Activated B cell treated with CpG ODN at 0.5 μM for 24 hours (primary cell): ENCODE measurements around the gene POR. TPM values are rescaled to one million over a fixed set of nuclear protein-coding genes. Genes with fewer than 3 reads are reported as not detected.
A peak's percentile ranks its signal among the peaks of the same experiment; 100 is the strongest.
"Not testable (repeated sequence)": the region's sequence is repeated elsewhere in the genome, so short reads cannot be mapped to it uniquely, and the experiment has no call there.

Experiments
- ATAC-seq: fragments of 200-7000 bp; cut with Tn5 transposase; one replicate; pipeline ENCODE4 v1.10.0; 2021; ENCODE audit warnings: low read depth, mild to moderate bottlenecking, moderate library complexity
- CTCF ChIA-PET: fragments of 350-600 bp; sonication (Branson Sonifier 250); formaldehyde crosslinking; loops from one replicate; lab custom pipeline; 2021; ENCODE audit warnings: antibody characterized with exemption; lab: Charles Lee
- POLR2A ChIA-PET: fragments of 350-600 bp; sonication (Branson Sonifier 250); formaldehyde crosslinking; loops from one replicate; lab custom pipeline; 2021; ENCODE audit warnings: antibody characterized with exemption; lab: Charles Lee
- DNase-seq: peaks from one replicate; pipeline ENCODE4 v3.0.0; 2022
- H3K27ac Mint-ChIP-seq: one replicate; pipeline ENCODE4 v1.8.0; 2020; ENCODE audit warnings: mixed read lengths
- H3K27me3 Mint-ChIP-seq: one replicate; pipeline ENCODE4 v1.8.0; 2021; ENCODE audit warnings: mixed read lengths
- H3K36me3 Mint-ChIP-seq: one replicate; pipeline ENCODE4 v1.8.0; 2021; ENCODE audit warnings: low read depth, mixed read lengths
- H3K4me1 Mint-ChIP-seq: one replicate; pipeline ENCODE4 v1.8.0; 2021; ENCODE audit warnings: mixed read lengths
- H3K4me3 Mint-ChIP-seq: one replicate; pipeline ENCODE4 v1.8.0; 2020; ENCODE audit warnings: mild to moderate bottlenecking, mixed read lengths
- H3K9me3 Mint-ChIP-seq: one replicate; pipeline ENCODE4 v1.8.0; 2020; ENCODE audit warnings: mixed read lengths
- CTCF ChIP-seq: fragments of 200-600 bp; IDR thresholded peaks from one replicate; pipeline ENCODE4 v1.8.0; 2022; ENCODE audit warnings: antibody characterized with exemption, mild to moderate bottlenecking
- intact Hi-C: fragments of 100-400 bp; cut with micrococcal nuclease; formaldehyde crosslinking; loops from one replicate; pipeline ENCODE4 v1.15.1; 2024
- total RNA-seq: library from RNA; stranded (reverse); gene quantifications from 2 replicates; pipeline ENCODE4 v1.2.3, GENCODE V29; 2022

POR gene
- total RNA-seq, 1 donor from 2014 or later, result 63.5 TPM

- POLR2A ChIA-PET, result no interaction called here
- no peak overlapping the region for H3K27ac Mint-ChIP-seq
- intact Hi-C loops, result no loop called here
- H3K27me3 Mint-ChIP-seq, result no peaks in the 10 kb centered on the region
- H3K4me3 Mint-ChIP-seq, result no peak overlapping the region
- H3K9me3 Mint-ChIP-seq, result no peaks in the 10 kb centered on the region
- no peak for TF ChIP-seq CTCF
- CTCF ChIA-PET, result no interaction called here
- H3K4me1 Mint-ChIP-seq, result peaks cover 18% of the 10 kb centered on the region
- no peak for DNase-seq
- no peak for ATAC-seq
- peaks cover 44% of the 10 kb centered on the region for H3K36me3 Mint-ChIP-seq
Measured at GRCh38 chr7:76016191-76016947, 101.4 kb downstream of the POR start.

- intact Hi-C loops, DNase-seq, H3K27me3 Mint-ChIP-seq, H3K4me3 Mint-ChIP-seq, ATAC-seq, H3K9me3 Mint-ChIP-seq, H3K27ac Mint-ChIP-seq, POLR2A ChIA-PET: not testable (repeated sequence)
- Mint-ChIP-seq H3K4me1 (peaks cover 16% of the 10 kb centered on the region), H3K36me3 (peaks cover 39% of the 10 kb centered on the region)
- CTCF ChIA-PET, result interaction anchor here (0.9 to 3.7 kb wide), 2 partner anchors 29 to 152 kb away, joined by 3 to 57 read pairs; no protein-coding TSS in a partner anchor
Measured at GRCh38 chr7:76018520-76018919, 103.6 kb downstream of the POR start.

GRCh38 chr7:76020031-76020714, 105.2 kb downstream of the POR start:
- no peak overlapping the region for H3K4me3 Mint-ChIP-seq
- H3K4me1 Mint-ChIP-seq, result peaks cover 16% of the 10 kb centered on the region
- ChIA-PET CTCF (interaction anchor here (0.9 to 3.7 kb wide), 13 partner anchors 8 to 258 kb away, joined by 3 to 57 read pairs (median 4); partner anchors contain the start of gene RHBDD2), POLR2A (interaction anchor here (0.6 to 1.9 kb wide), 10 partner anchors 9 to 290 kb away, joined by 3 to 11 read pairs (median 5); partner anchors contain the start of genes MDH2, POR, RHBDD2 and STYXL1)
- H3K36me3 Mint-ChIP-seq, result peaks cover 35% of the 10 kb centered on the region
- peak overlapping the region; percentile 24 for H3K27ac Mint-ChIP-seq
- ATAC-seq (peak; percentile 64), DNase-seq (peak; percentile 52)
- intact Hi-C loops, result loop anchor here (1.0 kb wide), 1 partner anchor 258 kb away; no protein-coding TSS in a partner anchor
- no peak for TF ChIP-seq CTCF
- H3K27me3 Mint-ChIP-seq, result no peaks in the 10 kb centered on the region
- H3K9me3 Mint-ChIP-seq, result no peaks in the 10 kb centered on the region

DNA sequence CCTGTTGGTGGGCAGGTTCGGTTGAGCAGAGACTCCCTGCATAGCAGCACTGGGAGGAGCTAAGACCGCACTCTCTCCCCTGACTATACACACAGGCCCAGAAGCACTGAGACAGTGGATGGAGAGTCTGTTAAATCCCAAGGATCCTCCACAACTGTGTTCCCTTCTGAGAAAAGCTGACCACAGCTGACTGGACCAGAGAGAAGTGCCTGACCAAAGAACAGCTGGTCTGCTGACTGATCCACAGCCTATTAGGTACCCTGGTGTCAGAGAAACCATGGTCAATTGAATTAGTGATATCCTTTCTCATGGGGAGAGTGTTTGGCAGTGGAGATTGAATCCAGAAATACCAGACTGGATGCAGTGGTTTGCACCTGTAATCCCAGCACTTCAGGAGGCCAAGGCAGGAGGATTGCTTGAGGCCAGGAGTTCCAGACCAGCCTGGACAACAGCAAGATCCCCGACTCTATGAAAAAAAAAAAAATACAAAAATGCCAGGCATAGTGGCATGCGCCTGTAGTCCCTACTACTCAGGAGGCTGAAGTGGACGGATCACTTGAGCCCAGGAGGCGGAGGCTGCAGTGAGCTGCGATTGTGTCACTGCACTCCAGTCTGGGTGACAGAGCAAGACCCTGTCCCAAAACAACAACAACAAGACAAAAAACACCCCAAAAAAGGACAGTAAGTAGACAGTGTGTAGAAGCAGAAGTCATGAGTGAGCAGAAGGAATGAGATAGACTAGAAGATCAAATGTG, 107.2 kb downstream of the POR start:
- intact Hi-C loops, result no loop called here

More for the DNA sequence above, 107.2 kb downstream of the POR start:
- ChIA-PET POLR2A (interaction anchor here (0.6 to 1.2 kb wide), 2 partner anchors 107 to 197 kb away, joined by 3 to 7 read pairs; no protein-coding TSS in a partner anchor), CTCF (interaction anchor here (0.6 to 1.5 kb wide), 2 partner anchors 157 to 270 kb away, joined by 3 to 6 read pairs; no protein-coding TSS in a partner anchor)
- Mint-ChIP-seq H3K4me1 (peaks cover 10% of the 10 kb centered on the region), H3K4me3 (no peak overlapping the region), H3K36me3 (peaks cover 39% of the 10 kb centered on the region), H3K27me3 (no peaks in the 10 kb centered on the region), H3K9me3 (no peaks in the 10 kb centered on the region), H3K27ac (no peak overlapping the region)
- ATAC-seq, result no peak
- DNase-seq, result no peak
- no peak for TF ChIP-seq CTCF
